ENCODE data around the gene GAP43. TPM values are rescaled to one million over a fixed set of nuclear protein-coding genes. Genes with fewer than 3 reads are reported as not detected.

The GAP43 gene
- total RNA-seq, 1 donor from 2014 or later = 46.5 TPM

- Mint-ChIP-seq H3K27ac (no peak overlapping the region), H3K9me3 (no peaks in the 10 kb centered on the region)
These were observed 41.8 kb upstream of the GAP43 start for GRCh38 chr3:115581362-115582135.

GRCh38 chr3:115588201-115589115 is 34.9 kb upstream of the GAP43 start:
- Mint-ChIP-seq H3K9me3 (no peaks in the 10 kb centered on the region), H3K4me1 (ENCODE audit: unreplicated experiment) (peaks cover 19% of the 10 kb centered on the region), H3K4me3 (no peak overlapping the region), H3K27ac (no peak overlapping the region), H3K27me3 (no peaks in the 10 kb centered on the region), H3K36me3 (no peaks in the 10 kb centered on the region)
- no peak for DNase-seq (ENCODE audit: extremely low spot score, unreplicated experiment)
- no peak for TF ChIP-seq CTCF (conservative IDR thresholded peaks at IDR 0.05)

More at GRCh38 chr3:115581362-115582135, 41.8 kb upstream of the GAP43 start:
- no peak for DNase-seq (ENCODE audit: extremely low spot score, unreplicated experiment)
- H3K4me1 Mint-ChIP-seq (ENCODE audit: unreplicated experiment) = peaks cover 15% of the 10 kb centered on the region
- H3K36me3 Mint-ChIP-seq = no peaks in the 10 kb centered on the region
- H3K4me3 Mint-ChIP-seq = no peak overlapping the region
- no peaks in the 10 kb centered on the region for H3K27me3 Mint-ChIP-seq
- no peak for TF ChIP-seq CTCF (conservative IDR thresholded peaks at IDR 0.05)

GRCh38 chr3:115590873-115591272 is 32.4 kb upstream of the GAP43 start:
- H3K27ac Mint-ChIP-seq = no peak overlapping the region
- TF ChIP-seq CTCF (conservative IDR thresholded peaks at IDR 0.05) = no peak
- no peaks in the 10 kb centered on the region for H3K27me3 Mint-ChIP-seq
- peaks cover 6% of the 10 kb centered on the region for H3K9me3 Mint-ChIP-seq
- peaks cover 19% of the 10 kb centered on the region for H3K4me1 Mint-ChIP-seq (ENCODE audit: unreplicated experiment)
- H3K36me3 Mint-ChIP-seq = no peaks in the 10 kb centered on the region
- H3K4me3 Mint-ChIP-seq = no peak overlapping the region
- no peak for DNase-seq (ENCODE audit: extremely low spot score, unreplicated experiment)

- Mint-ChIP-seq H3K4me3 (no peak overlapping the region), H3K4me1 (ENCODE audit: unreplicated experiment) (no peaks in the 10 kb centered on the region)
These were observed 27.6 kb upstream of the GAP43 start for GRCh38 chr3:115595611-115596275.

More at GRCh38 chr3:115595611-115596275, 27.6 kb upstream of the GAP43 start:
- TF ChIP-seq CTCF (conservative IDR thresholded peaks at IDR 0.05) = no peak
- peaks cover 16% of the 10 kb centered on the region for H3K9me3 Mint-ChIP-seq
- H3K27ac Mint-ChIP-seq = no peak overlapping the region
- H3K27me3 Mint-ChIP-seq = no peaks in the 10 kb centered on the region
- no peak for DNase-seq (ENCODE audit: extremely low spot score, unreplicated experiment)
- H3K36me3 Mint-ChIP-seq = no peaks in the 10 kb centered on the region
